ENCODE measurements around the gene AATK.

Gene AATK

GRCh38 chr17:81176666-81177065 lies 10.6 kb upstream of the AATK start:
- ChIA-PET CTCF (no interaction called here), POLR2A (no interaction called here)
- DNase-seq (ENCODE audit: low read depth, low spot score): no peak
- H3K4me3 ChIP-seq (ENCODE audit: low read depth, low read length): no peak overlapping the region
- TF ChIP-seq, protein P1, sequence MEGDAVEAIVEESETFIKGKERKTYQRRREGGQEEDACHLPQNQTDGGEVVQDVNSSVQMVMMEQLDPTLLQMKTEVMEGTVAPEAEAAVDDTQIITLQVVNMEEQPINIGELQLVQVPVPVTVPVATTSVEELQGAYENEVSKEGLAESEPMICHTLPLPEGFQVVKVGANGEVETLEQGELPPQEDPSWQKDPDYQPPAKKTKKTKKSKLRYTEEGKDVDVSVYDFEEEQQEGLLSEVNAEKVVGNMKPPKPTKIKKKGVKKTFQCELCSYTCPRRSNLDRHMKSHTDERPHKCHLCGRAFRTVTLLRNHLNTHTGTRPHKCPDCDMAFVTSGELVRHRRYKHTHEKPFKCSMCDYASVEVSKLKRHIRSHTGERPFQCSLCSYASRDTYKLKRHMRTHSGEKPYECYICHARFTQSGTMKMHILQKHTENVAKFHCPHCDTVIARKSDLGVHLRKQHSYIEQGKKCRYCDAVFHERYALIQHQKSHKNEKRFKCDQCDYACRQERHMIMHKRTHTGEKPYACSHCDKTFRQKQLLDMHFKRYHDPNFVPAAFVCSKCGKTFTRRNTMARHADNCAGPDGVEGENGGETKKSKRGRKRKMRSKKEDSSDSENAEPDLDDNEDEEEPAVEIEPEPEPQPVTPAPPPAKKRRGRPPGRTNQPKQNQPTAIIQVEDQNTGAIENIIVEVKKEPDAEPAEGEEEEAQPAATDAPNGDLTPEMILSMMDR (IDR thresholded peaks at IDR 0.05; ENCODE audit: insufficient read depth, low read length, missing control alignments): no peak

DNA sequence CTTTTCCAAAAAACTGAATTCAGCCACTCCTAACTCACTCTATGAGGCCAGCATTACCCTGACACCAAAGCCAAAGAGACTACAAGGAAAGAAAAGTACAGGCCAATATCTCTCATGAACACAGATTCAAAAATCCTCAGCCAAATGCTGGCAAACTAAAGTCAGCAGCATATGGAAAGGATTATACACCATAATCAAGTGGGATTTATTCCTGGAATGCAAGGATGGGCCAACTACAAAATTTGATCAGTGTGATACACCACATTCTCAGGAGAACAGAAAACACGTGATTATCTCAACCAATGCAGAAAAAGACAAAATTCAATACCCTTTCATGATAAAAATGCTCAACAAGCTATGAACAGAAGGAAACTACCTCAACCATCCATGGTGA lies 7.7 kb upstream of the AATK start:
- CTCF ChIA-PET: no interaction called here
- POLR2A ChIA-PET: no interaction called here
- no peak overlapping the region for H3K4me3 ChIP-seq (ENCODE audit: low read depth, low read length)
- no peak for DNase-seq (ENCODE audit: low read depth, low spot score)
- TF ChIP-seq, protein P1 (IDR thresholded peaks at IDR 0.05; ENCODE audit: insufficient read depth, low read length, missing control alignments): no peak

GRCh38 chr17:81173052-81173761 lies 7.2 kb upstream of the AATK start:
- no peak overlapping the region for H3K4me3 ChIP-seq (ENCODE audit: low read depth, low read length)
- TF ChIP-seq, protein P1 (IDR thresholded peaks at IDR 0.05; ENCODE audit: insufficient read depth, low read length, missing control alignments): no peak
- DNase-seq (ENCODE audit: low read depth, low spot score): no peak
- ChIA-PET POLR2A (no interaction called here), CTCF (interaction anchor here (1.0 to 2.2 kb wide), 3 partner anchors 27 to 71 kb away, joined by 3 to 8 read pairs (median 3); no protein-coding TSS in a partner anchor)

DNA sequence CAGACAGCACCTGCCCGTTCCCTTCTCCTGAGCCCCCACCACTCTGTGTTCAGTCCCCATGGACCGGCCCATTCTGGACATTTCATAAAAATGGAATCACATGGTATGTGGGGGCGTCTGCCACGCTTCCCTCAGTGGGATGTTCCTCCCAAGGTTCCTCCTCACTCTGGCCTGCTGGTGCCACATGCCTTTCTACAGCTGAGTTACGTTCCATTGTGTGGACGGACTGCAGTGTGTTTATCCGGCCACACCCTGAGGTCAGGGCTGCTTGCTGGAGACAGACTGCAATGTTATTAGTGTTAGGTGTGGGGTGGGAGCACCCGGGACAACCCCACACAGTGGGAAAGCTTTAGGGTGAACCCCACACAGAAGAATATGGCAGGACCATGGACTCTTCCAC lies 5.9 kb upstream of the AATK start:
- no peak overlapping the region for H3K4me3 ChIP-seq (ENCODE audit: low read depth, low read length)
- DNase-seq (ENCODE audit: low read depth, low spot score): no peak
- TF ChIP-seq, protein P1 (IDR thresholded peaks at IDR 0.05; ENCODE audit: insufficient read depth, low read length, missing control alignments): no peak
- ChIA-PET POLR2A (no interaction called here), CTCF (interaction anchor here (2.2 kb wide), 1 partner anchor 29 kb away, joined by 8 read pairs; no protein-coding TSS in a partner anchor)

DNA sequence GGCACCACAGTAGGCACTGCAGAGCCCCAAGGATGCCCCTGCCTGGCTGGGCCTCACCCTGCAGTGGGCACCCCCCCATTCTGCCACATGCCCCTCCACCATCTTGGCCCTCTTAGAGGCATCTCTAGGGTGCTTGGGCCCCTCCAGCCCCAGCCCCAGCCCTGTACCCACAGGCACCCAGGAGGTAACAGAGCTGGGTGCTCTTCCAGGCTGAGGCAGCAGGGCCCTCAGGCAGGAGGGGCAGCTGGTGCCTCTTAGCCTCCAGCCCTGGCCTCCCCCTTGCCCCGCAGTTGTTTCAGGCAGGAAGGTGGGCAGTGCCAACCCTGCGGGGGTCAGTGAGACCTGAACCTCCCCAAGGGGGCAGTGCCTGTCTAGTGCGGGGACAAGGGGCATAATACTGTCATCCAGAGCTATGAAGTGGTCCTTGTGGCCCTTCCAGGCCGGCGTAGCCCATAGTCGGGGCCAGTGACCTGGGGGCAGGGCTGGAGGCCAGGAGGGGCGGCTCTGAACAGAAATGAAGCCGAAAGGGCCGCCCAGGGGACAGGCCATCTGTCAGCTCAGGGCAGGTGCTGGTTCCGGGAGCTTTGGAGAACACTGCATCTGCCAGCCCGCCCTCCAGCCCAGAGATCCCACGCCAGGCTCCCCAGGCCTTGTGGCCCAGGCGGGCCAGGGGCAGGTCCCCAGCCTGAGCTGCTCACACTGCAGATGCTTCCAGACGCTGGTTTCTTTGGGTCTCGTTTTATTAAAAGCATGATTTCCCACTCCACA lies 4.9 kb upstream of the AATK start:
- DNase-seq (ENCODE audit: low read depth, low spot score): no peak
- no peak overlapping the region for H3K4me3 ChIP-seq (ENCODE audit: low read depth, low read length)
- CTCF ChIA-PET: interaction anchor here (2.2 kb wide), 1 partner anchor 28 kb away, joined by 8 read pairs; no protein-coding TSS in a partner anchor
- TF ChIP-seq, protein P1 (IDR thresholded peaks at IDR 0.05; ENCODE audit: insufficient read depth, low read length, missing control alignments): no peak
- POLR2A ChIA-PET: no interaction called here

GRCh38 chr17:81169870-81170309 lies 3.9 kb upstream of the AATK start:
- TF ChIP-seq, protein P1 (IDR thresholded peaks at IDR 0.05; ENCODE audit: insufficient read depth, low read length, missing control alignments): no peak
- no peak for DNase-seq (ENCODE audit: low read depth, low spot score)
- ChIA-PET POLR2A (no interaction called here), CTCF (no interaction called here)
- no peak overlapping the region for H3K4me3 ChIP-seq (ENCODE audit: low read depth, low read length)
